Dendritic cell treated with granulocyte-macrophage colony-stimulating factor and Interleukin-4, amounts not matched to agents 40 ng/mL and 50 ng/mL, for 4 days (primary cell): ENCODE results near the gene HAP1.

Experiments
- H3K27ac Mint-ChIP-seq: one replicate; pipeline ENCODE4 v1.8.0; 2022; ENCODE audit warnings: mild to moderate bottlenecking, mixed read lengths
- H3K27me3 Mint-ChIP-seq: one replicate; pipeline ENCODE4 v1.8.0; 2022; ENCODE audit warnings: mild to moderate bottlenecking, mixed read lengths
- H3K36me3 Mint-ChIP-seq: one replicate; pipeline ENCODE4 v1.8.0; 2022; ENCODE audit warnings: low read depth, mixed read lengths
- H3K4me1 Mint-ChIP-seq: one replicate; pipeline ENCODE4 v1.8.0; 2022; ENCODE audit warnings: low read depth, mixed read lengths
- H3K4me3 Mint-ChIP-seq: one replicate; pipeline ENCODE4 v1.8.0; 2022; ENCODE audit warnings: mild to moderate bottlenecking, moderate library complexity, mixed read lengths
- H3K9me3 Mint-ChIP-seq: one replicate; pipeline ENCODE4 v1.8.0; 2022; ENCODE audit warnings: mixed read lengths
- intact Hi-C: fragments of 100-400 bp; cut with micrococcal nuclease; formaldehyde crosslinking; loops from one replicate; pipeline ENCODE4 v1.15.0; 2022

The HAP1 gene

GRCh38 chr17:41728056-41728455, 6.4 kb downstream of the HAP1 start:
- intact Hi-C loops = no loop called here
- H3K9me3 Mint-ChIP-seq = no peaks in the 10 kb centered on the region
- peaks cover 39% of the 10 kb centered on the region for H3K27me3 Mint-ChIP-seq
- no peak overlapping the region for H3K27ac Mint-ChIP-seq
- no peak overlapping the region for H3K4me3 Mint-ChIP-seq
- H3K4me1 Mint-ChIP-seq = peaks cover 15% of the 10 kb centered on the region
- H3K36me3 Mint-ChIP-seq = no peaks in the 10 kb centered on the region

GRCh38 chr17:41725134-41725533, 9.3 kb downstream of the HAP1 start:
- intact Hi-C loops = no loop called here
- Mint-ChIP-seq H3K27ac (no peak overlapping the region), H3K9me3 (no peaks in the 10 kb centered on the region), H3K4me1 (peaks cover under 1% of the 10 kb centered on the region), H3K36me3 (no peaks in the 10 kb centered on the region), H3K4me3 (no peak overlapping the region), H3K27me3 (peaks cover 14% of the 10 kb centered on the region)

- no peaks in the 10 kb centered on the region for H3K36me3 Mint-ChIP-seq
- H3K4me3 Mint-ChIP-seq = no peak overlapping the region
- intact Hi-C loops = no loop called here
- H3K4me1 Mint-ChIP-seq = no peaks in the 10 kb centered on the region
- peaks cover 11% of the 10 kb centered on the region for H3K27me3 Mint-ChIP-seq
- H3K27ac Mint-ChIP-seq = no peak overlapping the region
- no peaks in the 10 kb centered on the region for H3K9me3 Mint-ChIP-seq
Measured at GRCh38 chr17:41724476-41725050, 9.9 kb downstream of the HAP1 start.

- Mint-ChIP-seq H3K27ac (no peak overlapping the region), H3K4me3 (no peak overlapping the region), H3K9me3 (no peaks in the 10 kb centered on the region), H3K4me1 (no peaks in the 10 kb centered on the region), H3K36me3 (no peaks in the 10 kb centered on the region), H3K27me3 (peaks cover 11% of the 10 kb centered on the region)
- intact Hi-C loops = no loop called here
Measured at GRCh38 chr17:41723801-41724475, 10.5 kb downstream of the HAP1 start.

GRCh38 chr17:41722231-41722630, 12.2 kb downstream of the HAP1 start:
- H3K27me3 Mint-ChIP-seq = peaks cover 11% of the 10 kb centered on the region
- H3K4me3 Mint-ChIP-seq = no peak overlapping the region
- intact Hi-C loops = no loop called here
- no peaks in the 10 kb centered on the region for H3K9me3 Mint-ChIP-seq
- H3K4me1 Mint-ChIP-seq = peaks cover 14% of the 10 kb centered on the region
- no peak overlapping the region for H3K27ac Mint-ChIP-seq
- H3K36me3 Mint-ChIP-seq = no peaks in the 10 kb centered on the region

GRCh38 chr17:41718287-41718645, 16.2 kb downstream of the HAP1 start:
- H3K27me3 Mint-ChIP-seq = peaks cover 4% of the 10 kb centered on the region
- H3K9me3 Mint-ChIP-seq = no peaks in the 10 kb centered on the region
- intact Hi-C loops = no loop called here
- H3K4me3 Mint-ChIP-seq = no peak overlapping the region
- peaks cover 24% of the 10 kb centered on the region for H3K4me1 Mint-ChIP-seq
- no peaks in the 10 kb centered on the region for H3K36me3 Mint-ChIP-seq
- peak overlapping the region; percentile 12 for H3K27ac Mint-ChIP-seq

- intact Hi-C loops = no loop called here
- H3K4me1 Mint-ChIP-seq = peaks cover 24% of the 10 kb centered on the region
- H3K27me3 Mint-ChIP-seq = peaks cover 6% of the 10 kb centered on the region
- H3K4me3 Mint-ChIP-seq = peak overlapping the region; percentile 40
- peak overlapping the region; percentile 12 for H3K27ac Mint-ChIP-seq
- no peaks in the 10 kb centered on the region for H3K36me3 Mint-ChIP-seq
- H3K9me3 Mint-ChIP-seq = no peaks in the 10 kb centered on the region
Measured at GRCh38 chr17:41717408-41718286, 16.8 kb downstream of the HAP1 start.

GRCh38 chr17:41711669-41712400, 22.6 kb downstream of the HAP1 start, which contains the start of gene GAST:
GAST (plus strand) TSS chr17:41712331; CDS start chr17:41715437, 3,106 bp downstream.
- Mint-ChIP-seq H3K36me3 (no peaks in the 10 kb centered on the region), H3K27ac (no peak within 1 kb of the TSS), H3K4me1 (peaks cover 6% of the 10 kb centered on the region), H3K4me3 (no peak within 1 kb of the TSS), H3K27me3 (peaks cover 29% of the 10 kb centered on the region), H3K9me3 (no peaks in the 10 kb centered on the region)
- intact Hi-C loops = no loop called here

GRCh38 chr17:41710472-41711090, 23.9 kb downstream of the HAP1 start:
- H3K27ac Mint-ChIP-seq = no peak overlapping the region
- no peaks in the 10 kb centered on the region for H3K4me1 Mint-ChIP-seq
- H3K9me3 Mint-ChIP-seq = no peaks in the 10 kb centered on the region
- no peak overlapping the region for H3K4me3 Mint-ChIP-seq
- intact Hi-C loops = no loop called here
- H3K27me3 Mint-ChIP-seq = peaks cover 31% of the 10 kb centered on the region
- H3K36me3 Mint-ChIP-seq = no peaks in the 10 kb centered on the region

- intact Hi-C loops = no loop called here
- peaks cover 31% of the 10 kb centered on the region for H3K27me3 Mint-ChIP-seq
- H3K27ac Mint-ChIP-seq = no peak overlapping the region
- H3K36me3 Mint-ChIP-seq = no peaks in the 10 kb centered on the region
- no peaks in the 10 kb centered on the region for H3K4me1 Mint-ChIP-seq
- no peak overlapping the region for H3K4me3 Mint-ChIP-seq
- H3K9me3 Mint-ChIP-seq = no peaks in the 10 kb centered on the region
Measured at GRCh38 chr17:41707803-41708669, 26.4 kb downstream of the HAP1 start.

- no peaks in the 10 kb centered on the region for H3K36me3 Mint-ChIP-seq
- no peaks in the 10 kb centered on the region for H3K9me3 Mint-ChIP-seq
- intact Hi-C loops = no loop called here
- H3K27me3 Mint-ChIP-seq = peaks cover 12% of the 10 kb centered on the region
- H3K4me1 Mint-ChIP-seq = no peaks in the 10 kb centered on the region
- H3K4me3 Mint-ChIP-seq = no peak overlapping the region
- no peak overlapping the region for H3K27ac Mint-ChIP-seq
Measured at GRCh38 chr17:41705271-41705991, 29.0 kb downstream of the HAP1 start.

GRCh38 chr17:41702712-41703111, 31.7 kb downstream of the HAP1 start:
- Mint-ChIP-seq H3K4me3 (no peak overlapping the region), H3K4me1 (no peaks in the 10 kb centered on the region), H3K27me3 (peaks cover 8% of the 10 kb centered on the region), H3K27ac (no peak overlapping the region), H3K36me3 (no peaks in the 10 kb centered on the region), H3K9me3 (no peaks in the 10 kb centered on the region)
- intact Hi-C loops = no loop called here
